HG03196 (cell line): ENCODE results near the gene NECTIN3.

Source experiments
- ATAC-seq: cut with Tn5 transposase; IDR thresholded peaks from one replicate; pipeline ENCODE4 v1.9.1; 2021; ENCODE audit not compliant: unreplicated experiment

Gene NECTIN3, protein sequence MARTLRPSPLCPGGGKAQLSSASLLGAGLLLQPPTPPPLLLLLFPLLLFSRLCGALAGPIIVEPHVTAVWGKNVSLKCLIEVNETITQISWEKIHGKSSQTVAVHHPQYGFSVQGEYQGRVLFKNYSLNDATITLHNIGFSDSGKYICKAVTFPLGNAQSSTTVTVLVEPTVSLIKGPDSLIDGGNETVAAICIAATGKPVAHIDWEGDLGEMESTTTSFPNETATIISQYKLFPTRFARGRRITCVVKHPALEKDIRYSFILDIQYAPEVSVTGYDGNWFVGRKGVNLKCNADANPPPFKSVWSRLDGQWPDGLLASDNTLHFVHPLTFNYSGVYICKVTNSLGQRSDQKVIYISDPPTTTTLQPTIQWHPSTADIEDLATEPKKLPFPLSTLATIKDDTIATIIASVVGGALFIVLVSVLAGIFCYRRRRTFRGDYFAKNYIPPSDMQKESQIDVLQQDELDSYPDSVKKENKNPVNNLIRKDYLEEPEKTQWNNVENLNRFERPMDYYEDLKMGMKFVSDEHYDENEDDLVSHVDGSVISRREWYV

DNA sequence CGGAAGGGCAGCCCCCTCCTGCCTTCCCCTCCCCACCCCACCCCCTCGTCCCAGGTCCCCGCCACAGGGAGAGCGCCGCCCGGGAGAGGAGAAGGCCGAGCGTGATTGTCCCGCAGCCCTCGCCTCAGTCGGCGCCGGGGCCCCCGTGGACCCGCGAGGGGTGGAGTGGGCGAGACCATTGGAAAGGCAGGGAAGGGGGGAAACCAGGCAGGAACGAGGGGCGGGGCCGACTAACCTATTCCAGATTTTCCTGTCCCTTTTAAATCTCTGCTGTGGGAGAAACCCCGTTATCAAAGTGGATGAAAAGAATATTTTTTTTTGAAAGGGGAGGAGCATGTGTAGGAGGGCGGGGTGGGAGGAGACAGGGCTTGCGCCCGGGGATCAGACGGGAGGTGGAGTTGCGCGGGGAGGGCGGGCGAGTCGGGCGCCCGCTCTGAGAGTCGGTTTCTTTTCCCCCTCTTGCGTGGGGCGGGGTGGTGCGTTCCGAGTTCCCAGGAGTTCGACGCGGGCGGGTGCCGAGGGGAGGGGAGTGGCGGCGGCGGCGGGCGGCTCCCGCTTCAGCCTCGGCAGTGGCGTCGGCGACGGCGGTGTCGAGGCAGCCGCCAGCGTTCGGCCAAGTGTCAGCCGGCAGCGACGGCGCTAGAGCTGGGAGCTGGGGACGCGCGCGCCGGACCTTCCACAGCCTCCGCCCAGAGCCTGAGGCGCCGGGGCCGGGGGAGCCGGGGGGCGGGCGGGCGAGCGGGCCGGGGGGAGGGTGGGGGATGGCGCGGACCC is at the start of gene NECTIN3:
Gene NECTIN3, plus strand, starts transcription at position 560 of the 774 bp plus-strand sequence. Its CDS starts 202 bp downstream, at position 762.
- peak; percentile 82 for ATAC-seq

GRCh38 chr3:111027868-111028267 is 43.7 kb upstream of the NECTIN3 start:
- no peak for ATAC-seq

- ATAC-seq: no peak
Observed at GRCh38 chr3:111031538-111031937, 40.1 kb upstream of the NECTIN3 start.

DNA sequence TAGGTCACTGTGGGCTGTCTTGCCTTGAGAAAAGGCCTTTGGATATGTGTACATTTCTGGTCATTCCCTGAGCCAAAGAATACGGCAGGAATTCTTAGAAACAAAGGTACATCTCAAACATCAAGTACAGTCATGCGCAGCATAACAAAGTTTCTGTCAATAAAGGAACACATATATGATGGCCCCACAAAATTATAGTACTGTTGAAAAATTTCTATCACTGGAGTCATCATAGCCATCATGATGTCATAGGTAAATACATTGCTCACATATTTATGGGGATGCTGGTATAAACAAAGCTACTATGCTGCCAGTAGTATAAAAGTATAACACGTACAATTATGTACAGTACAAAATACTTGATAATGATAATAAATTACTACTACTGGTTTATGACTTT is 38.9 kb upstream of the NECTIN3 start:
- no peak for ATAC-seq

DNA sequence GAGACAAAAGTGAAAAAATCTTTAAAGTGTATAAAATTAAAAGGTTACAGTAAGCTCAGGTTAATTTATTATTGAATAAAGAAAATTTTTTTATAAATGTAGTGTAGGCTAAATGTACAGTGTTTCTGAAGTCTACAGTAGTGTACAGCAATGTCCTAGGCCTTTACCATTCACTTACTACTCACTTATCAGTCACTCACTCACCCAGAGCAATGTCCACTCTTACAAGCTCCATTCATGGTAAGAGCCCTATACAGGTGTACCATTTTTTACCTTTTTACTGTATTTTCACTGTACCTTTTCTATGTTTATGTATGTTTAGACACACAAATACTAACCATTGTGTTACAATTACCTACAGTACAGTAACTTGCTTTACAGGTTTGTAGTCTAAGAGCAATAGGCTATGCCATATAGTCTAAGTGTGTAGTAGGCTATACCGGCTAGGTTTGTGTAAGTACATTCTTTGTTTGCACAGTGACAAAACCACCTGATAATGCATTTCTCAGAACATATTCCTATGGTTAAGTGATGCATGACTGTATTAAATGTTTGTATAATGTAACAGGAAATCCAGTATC is 38.1 kb upstream of the NECTIN3 start:
- ATAC-seq: no peak

- ATAC-seq: no peak
Observed at GRCh38 chr3:111035316-111035715, 36.3 kb upstream of the NECTIN3 start.

DNA sequence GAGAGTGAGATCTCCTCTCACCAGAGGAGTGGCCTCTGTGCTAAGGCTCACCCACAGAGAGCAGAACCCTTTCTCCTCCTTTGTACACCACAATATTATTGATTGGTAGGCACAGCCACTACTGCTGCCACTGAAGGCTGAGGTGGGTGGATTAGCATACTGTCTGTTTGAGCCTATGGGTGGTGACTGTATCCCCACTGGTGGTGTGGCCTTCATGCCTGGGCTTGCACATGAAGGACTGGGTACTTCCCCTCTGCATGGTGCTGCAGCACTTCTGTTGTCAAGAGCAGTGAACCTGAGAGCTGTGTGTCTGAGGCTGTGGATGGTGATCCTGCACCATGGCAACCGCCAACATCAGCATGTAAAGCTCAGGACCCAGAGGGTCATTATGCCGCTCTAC is 35.7 kb upstream of the NECTIN3 start:
- no peak for ATAC-seq

DNA sequence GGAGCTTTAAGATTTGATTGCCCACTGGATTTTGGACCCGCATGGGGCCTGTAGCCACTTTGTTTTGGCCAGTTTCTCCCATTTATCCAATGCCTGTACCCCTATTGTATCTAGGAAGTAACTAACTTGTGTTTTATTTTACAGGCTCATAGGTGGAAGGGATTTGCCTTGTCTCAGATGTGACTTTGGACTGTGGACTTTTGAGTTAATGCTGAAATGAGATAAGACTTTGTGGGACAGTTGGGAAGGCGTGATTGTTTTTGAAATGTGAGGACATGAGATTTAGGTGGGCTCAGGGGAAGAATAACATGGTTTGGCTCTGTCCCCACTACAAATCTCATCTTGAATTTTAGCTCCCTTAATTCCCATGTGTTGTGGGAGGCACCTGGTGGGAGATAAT is 30.7 kb upstream of the NECTIN3 start:
- ATAC-seq: no peak

DNA sequence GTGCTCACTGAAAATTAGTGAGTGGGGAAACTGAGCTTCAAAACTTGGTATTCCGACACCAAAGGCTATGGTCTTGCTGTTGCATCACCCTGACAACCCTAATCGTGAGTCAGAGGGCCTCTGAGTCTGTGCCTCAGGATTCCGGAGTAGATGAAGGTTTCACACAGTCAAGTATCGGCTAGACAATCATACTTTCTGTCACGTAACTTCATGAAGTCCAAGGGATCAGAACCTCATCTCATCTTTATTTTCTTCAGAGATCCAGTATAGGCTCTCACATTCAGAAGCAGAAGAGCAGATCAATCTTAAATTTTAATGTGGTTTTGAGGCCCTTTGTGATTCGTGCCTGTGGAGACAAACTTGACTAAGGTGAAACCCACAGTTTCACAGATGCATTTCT is 26.1 kb upstream of the NECTIN3 start:
- ATAC-seq: no peak

DNA sequence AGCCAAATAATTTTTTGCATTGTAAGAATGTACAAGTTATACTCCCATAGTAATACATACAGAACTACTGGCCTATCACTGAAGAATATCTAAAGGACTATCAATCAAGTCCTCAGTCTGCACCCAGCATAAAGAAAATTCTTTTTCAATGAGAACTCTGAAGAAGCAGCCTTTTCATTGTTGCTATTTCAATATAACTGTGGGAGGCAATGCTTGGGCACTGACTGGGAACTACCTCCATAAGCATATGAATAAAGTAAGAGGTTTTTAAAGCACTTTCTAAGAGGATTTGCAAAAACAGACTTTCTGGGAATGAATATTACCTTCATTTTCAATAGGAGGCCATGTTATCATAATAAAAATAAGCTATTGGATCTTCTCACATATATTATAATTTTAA is 24.6 kb upstream of the NECTIN3 start:
- no peak for ATAC-seq

- no peak for ATAC-seq
Observed at GRCh38 chr3:111047812-111048435, 23.7 kb upstream of the NECTIN3 start.

DNA sequence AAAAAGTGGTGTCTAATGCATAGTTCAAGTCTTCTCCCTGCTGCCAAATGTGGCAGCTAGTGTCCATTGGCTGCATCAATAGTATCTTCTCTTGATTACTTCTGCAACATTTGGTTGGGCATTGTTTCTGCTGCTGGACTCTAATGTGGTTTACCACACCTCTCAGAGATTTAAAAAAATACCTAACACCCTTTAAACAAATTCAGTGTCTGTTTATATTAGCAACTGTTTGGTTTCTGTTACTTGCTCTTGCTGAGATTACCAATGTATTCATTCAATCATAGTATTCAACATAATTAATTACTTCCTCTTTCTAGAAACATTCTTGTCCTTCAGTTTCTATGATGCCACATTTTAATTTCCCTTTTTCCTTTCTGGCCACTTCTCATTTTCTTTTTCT is 20.3 kb upstream of the NECTIN3 start:
- no peak for ATAC-seq

GRCh38 chr3:111068574-111068973 is 3.0 kb upstream of the NECTIN3 start:
- ATAC-seq: no peak

DNA sequence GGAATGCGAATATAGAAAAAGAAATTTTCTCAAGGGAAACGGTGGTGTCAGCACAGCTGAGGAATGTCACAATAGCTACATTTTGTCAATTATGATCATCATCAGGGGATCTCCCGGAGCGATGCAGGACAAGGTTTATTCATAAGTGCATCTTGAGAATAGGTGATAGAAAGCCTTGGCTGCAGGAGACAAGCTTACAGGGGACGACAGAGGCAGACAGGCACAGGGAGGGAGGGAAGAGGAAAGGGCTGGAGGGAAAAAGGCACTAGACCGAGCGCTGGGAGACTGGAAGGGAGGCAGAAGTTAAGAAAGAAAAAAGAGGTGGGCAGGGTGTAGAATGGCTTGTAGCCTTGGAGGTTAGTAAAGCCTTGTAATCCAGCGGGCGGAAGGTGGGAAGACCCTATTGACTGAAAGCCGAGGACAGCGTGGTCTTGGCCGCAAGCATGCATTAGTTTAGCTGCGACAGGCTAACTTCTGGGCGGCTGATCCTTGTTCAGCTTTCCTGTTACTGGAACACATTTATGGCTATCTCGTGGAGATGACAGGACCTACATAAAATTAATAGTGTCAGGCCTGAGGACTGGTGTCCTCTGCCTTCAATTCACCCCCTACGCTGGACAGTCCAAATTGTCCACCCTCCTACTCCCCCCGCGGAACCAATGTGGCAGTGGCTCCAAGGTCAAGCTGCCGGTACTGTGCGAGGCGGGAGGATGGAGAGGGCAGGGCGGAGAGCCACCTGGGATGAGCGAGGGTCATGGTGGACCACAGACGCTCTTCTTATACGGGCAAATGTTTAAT is 1.4 kb upstream of the NECTIN3 start:
- no peak for ATAC-seq

GRCh38 chr3:111070772-111071256 is 802 bp upstream of the NECTIN3 start:
- peak; percentile 8 for ATAC-seq

DNA sequence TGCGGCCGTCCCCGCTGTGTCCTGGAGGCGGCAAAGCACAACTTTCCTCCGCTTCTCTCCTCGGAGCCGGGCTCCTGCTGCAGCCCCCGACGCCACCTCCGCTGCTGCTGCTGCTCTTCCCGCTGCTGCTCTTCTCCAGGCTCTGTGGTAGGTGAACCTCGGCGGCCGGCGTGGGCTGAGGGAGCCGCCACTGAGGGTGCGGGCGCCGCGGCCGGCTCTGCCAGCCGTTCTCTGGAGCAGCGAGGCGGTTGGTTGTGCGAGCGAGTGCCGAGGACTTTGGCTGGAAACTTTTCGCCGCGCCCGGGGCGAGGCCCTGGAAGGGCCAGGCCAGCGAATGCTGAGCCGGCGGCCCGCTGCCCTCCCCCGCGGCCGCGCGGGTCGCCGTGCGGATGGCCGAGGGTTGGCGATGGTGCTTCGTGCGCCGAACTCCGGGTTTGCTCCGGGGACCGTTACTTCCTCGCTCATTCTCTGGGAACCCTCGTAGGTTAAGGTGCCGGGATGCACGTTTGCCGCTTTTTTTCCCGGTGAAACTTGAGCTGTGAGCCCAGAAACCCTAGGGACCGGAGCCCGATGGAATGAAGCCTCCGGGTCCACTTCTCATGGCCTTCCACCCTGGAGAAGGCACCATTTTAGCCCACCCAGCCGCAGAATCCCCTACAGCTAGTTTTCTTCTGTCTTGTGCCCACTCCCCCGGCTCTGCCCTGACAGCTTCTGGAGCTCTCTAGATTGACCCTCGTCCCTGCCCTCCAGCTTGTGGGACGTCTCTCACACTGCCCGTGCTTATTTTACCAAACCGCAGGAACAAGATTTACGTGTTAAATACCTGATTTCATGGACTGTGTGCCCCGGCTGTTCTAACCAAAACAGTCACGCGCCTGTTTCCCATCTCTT is 660 bp downstream of the NECTIN3 start:
- peak; percentile 26 for ATAC-seq

DNA sequence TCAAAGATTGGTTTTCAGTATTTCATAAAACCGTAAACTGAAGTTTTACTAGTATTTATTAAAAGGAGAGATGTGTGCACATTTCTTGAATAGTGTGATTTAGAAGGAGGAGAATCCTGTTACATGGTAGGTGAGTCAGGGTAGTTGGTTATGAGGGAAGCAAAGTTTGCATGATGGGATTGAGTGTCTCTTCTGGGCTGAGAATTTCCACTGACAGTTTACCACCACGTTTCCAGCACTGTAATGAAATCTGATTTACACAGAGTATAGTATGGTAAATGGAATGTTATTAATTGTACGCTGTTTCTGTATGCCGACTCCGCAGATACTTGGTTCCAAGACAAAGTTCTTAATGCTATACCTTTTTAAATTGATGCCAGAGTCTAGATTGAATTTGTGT is 1.6 kb downstream of the NECTIN3 start:
- no peak for ATAC-seq

DNA sequence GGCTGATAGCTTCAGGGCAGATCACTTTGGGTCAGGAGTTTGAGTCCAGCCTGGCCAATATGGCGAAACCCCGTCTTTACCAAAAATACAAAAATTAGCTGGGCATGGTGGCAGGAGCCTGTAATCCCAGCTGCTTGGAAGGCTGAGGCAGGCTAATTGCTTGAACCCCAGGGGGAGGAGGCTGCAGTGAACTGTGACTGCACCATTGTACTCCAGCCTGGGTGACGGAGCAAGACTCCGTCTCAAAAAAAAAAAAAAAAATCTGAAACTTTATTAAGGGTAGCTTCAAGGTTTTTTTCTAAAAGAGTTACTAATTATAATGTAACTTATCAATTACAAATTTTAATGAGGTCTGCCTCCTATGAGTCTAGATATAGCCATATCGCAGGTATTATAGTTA is 5.1 kb downstream of the NECTIN3 start:
- no peak for ATAC-seq

- ATAC-seq: no peak
Observed at GRCh38 chr3:111077369-111077768, 5.8 kb downstream of the NECTIN3 start.
